Stimulated activated CD4-positive, alpha-beta T cell treated with anti-CD3 and anti-CD28 coated beads, Interleukin-2, amount 100 ng/mL, for 24 hours (primary cell): ENCODE data around the gene ANKRD10.

Experiments used
- DNase-seq, 2 donors: peaks; one replicate each; pipeline ENCODE4 v3.0.0-alpha.2; 2020

Gene ANKRD10

GRCh38 chr13:110828705-110829104 is 86.2 kb downstream of the ANKRD10 start:
- DNase-seq = no peak
